Measurements from ENCODE around the gene POU2F1. TPM values are rescaled to one million over a fixed set of nuclear protein-coding genes. Genes with fewer than 3 reads are reported as not detected.

The POU2F1 gene
- total and polyA plus RNA-seq, 12 donors: 1.3 to 13.9 (median 10.1) TPM

DNA sequence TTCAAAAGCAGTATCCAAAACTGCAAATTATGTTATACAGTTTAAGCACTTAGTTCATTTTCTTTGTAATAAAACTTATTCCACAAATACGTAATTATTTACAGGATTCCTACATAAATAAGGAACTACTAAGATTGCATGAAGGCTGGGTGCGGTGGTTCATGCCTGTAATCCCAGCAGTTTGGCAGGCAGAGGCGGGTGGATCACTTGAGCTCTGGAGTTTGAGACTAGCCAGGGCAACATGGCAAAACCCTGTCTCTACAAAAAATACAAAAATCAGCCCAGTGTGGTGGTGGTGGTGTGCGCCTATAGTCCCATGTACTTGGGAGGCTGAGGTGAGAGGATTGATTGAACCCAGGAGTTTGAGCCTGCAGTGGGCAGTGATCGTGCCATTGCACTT is 69.3 kb downstream of the POU2F1 start:
- TF ChIP-seq CTCF (IDR thresholded peaks at IDR 0.05): no peak
- 94 to 95% methylated on average over 5 of the region's 5 CpGs for WGBS, 2 donors
- H3K27me3 ChIP-seq: no peaks in the 10 kb centered on the region
- no peak overlapping the region for H3K27ac ChIP-seq
- no peaks in the 10 kb centered on the region for H3K9me3 ChIP-seq
- peaks cover 0 to 45% (median 19%) of the 10 kb centered on the region in 9 donors for H3K4me1 ChIP-seq
- no peaks in the 10 kb centered on the region for H3K36me3 ChIP-seq
- no peak for DNase-seq
- no peak for ATAC-seq
- H3K4me3 ChIP-seq: no peak overlapping the region
- intact Hi-C loops (cut with DNase I): no loop called here

DNA sequence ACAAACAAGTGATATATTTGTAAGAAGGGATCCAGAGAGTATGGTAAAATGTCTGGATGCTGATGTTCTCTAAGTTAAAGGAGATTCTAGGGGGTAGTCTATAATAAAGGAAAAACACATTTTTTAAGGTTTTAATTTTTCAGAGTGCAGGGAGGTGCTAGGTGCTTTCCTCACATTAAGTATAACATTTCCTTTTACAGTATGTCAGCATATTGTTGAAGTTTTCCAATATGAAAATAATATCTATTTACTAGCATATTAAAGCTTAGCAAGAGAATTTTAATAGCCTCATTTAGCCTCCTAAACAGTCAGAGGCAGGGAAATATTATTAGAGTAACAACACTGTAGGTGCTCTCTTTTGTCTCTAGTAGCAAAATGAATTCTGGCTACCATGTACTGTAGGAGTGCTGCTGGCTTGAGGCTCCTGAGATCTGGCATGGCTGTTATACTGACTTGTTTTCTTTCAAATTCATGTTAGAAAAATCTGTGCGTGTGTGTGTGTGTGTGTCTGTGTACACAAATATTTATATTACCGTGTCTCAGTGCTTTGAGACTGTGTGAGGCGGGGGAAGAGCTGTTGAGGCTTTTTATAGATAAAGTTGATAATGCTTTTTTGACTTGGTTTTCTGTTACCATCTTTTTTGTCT is 71.0 kb downstream of the POU2F1 start:
- 78 to 86% methylated on average over 3 of the region's 3 CpGs for WGBS, 2 donors
- Histone ChIP-seq H3K27me3 (no peaks in the 10 kb centered on the region), H3K36me3 (no peaks in the 10 kb centered on the region), H3K27ac (no peak overlapping the region), H3K4me3 (no peak overlapping the region), H3K4me1 (peaks cover 0 to 41% (median 19%) of the 10 kb centered on the region in 9 donors), H3K9me3 (no peaks in the 10 kb centered on the region)
- intact Hi-C loops (cut with DNase I): no loop called here
- ATAC-seq: no peak
- TF ChIP-seq CTCF (IDR thresholded peaks at IDR 0.05): no peak
- DNase-seq: no peak

DNA sequence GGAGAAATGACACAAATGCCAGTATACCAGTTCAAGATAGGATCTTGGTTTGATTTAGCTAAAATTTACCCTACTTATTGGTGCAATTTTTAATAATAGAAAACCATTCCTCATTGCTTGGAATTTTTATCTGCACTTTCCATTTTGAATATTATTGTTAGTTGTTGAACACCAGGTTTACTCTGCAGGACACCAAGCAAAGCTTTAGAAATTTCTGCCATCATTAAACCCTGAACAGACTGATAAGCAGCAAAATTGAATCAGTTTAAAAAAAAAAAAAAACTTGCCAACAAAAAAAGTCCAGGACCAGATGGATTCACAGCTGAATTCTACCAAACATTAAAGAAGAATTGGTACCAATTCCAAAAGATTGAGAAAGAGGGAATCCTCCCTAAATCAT is 71.5 kb downstream of the POU2F1 start:
- TF ChIP-seq CTCF (IDR thresholded peaks at IDR 0.05): no peak
- no peaks in the 10 kb centered on the region for H3K27me3 ChIP-seq
- no peak overlapping the region for H3K4me3 ChIP-seq
- no peak for ATAC-seq
- H3K36me3 ChIP-seq: no peaks in the 10 kb centered on the region
- peaks cover 0 to 41% (median 21%) of the 10 kb centered on the region in 9 donors for H3K4me1 ChIP-seq
- intact Hi-C loops (cut with DNase I): no loop called here
- no peak for DNase-seq
- H3K9me3 ChIP-seq: no peaks in the 10 kb centered on the region
- no peak overlapping the region for H3K27ac ChIP-seq

- intact Hi-C loops (cut with DNase I): no loop called here
- Histone ChIP-seq H3K4me1 (peaks cover 0 to 46% (median 29%) of the 10 kb centered on the region in 9 donors), H3K27me3 (no peaks in the 10 kb centered on the region), H3K27ac (no peak overlapping the region), H3K4me3 (no peak overlapping the region), H3K36me3 (no peaks in the 10 kb centered on the region), H3K9me3 (no peaks in the 10 kb centered on the region)
- no peak for TF ChIP-seq CTCF (IDR thresholded peaks at IDR 0.05)
- no peak for ATAC-seq
- 94 to 98% methylated on average over 4 of the region's 4 CpGs for WGBS, 2 donors
- no peak for DNase-seq
Measured at GRCh38 chr1:167293057-167293456, 72.4 kb downstream of the POU2F1 start.
